Measurements from ENCODE around the gene NGRN.

GRCh38 chr15:90295270-90295648 is 29.8 kb downstream of the NGRN start:
- TF ChIP-seq, protein P1, sequence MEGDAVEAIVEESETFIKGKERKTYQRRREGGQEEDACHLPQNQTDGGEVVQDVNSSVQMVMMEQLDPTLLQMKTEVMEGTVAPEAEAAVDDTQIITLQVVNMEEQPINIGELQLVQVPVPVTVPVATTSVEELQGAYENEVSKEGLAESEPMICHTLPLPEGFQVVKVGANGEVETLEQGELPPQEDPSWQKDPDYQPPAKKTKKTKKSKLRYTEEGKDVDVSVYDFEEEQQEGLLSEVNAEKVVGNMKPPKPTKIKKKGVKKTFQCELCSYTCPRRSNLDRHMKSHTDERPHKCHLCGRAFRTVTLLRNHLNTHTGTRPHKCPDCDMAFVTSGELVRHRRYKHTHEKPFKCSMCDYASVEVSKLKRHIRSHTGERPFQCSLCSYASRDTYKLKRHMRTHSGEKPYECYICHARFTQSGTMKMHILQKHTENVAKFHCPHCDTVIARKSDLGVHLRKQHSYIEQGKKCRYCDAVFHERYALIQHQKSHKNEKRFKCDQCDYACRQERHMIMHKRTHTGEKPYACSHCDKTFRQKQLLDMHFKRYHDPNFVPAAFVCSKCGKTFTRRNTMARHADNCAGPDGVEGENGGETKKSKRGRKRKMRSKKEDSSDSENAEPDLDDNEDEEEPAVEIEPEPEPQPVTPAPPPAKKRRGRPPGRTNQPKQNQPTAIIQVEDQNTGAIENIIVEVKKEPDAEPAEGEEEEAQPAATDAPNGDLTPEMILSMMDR (conservative IDR thresholded peaks at IDR 0.05; ENCODE audit: low read depth, low read length): no peak
- TF ChIP-seq EZH2 (IDR thresholded peaks at IDR 0.05; ENCODE audit: borderline replicate concordance, low read depth, low read length, poor library complexity, severe bottlenecking): no peak

Data from A673 (cell line).